HepG2 (cell line): ENCODE results near the gene DIO1. TPM values are rescaled to one million over a fixed set of nuclear protein-coding genes. Genes with fewer than 3 reads are reported as not detected.

ENCODE experiments used
- CENPX ChIP-seq: sonication (generic); formaldehyde crosslinking; IDR thresholded peaks from 2 replicates; pipeline ENCODE4 v1.9.0; 2021; ENCODE audit warnings: mild to moderate bottlenecking, missing genetic modification reagents, moderate library complexity
- ETV5 ChIP-seq: IDR thresholded peaks from 2 replicates; pipeline ENCODE4 v1.6.1; 2018; ENCODE audit warnings: missing biosample characterization, missing genetic modification reagents, inconsistent platforms, borderline replicate concordance
- KDM6A ChIP-seq: IDR thresholded peaks from 2 replicates; pipeline ENCODE4 v1.6.1; 2016; ENCODE audit warnings: low read depth
- MIER3 ChIP-seq: IDR thresholded peaks from 2 replicates; pipeline ENCODE4 v1.6.1; 2016; ENCODE audit warnings: missing compliant biosample characterization, borderline replicate concordance
- NCOA2 ChIP-seq: sonication (generic); formaldehyde crosslinking; IDR thresholded peaks from 2 replicates; pipeline ENCODE4 v1.8.0; 2022; ENCODE audit warnings: inconsistent platforms
- NR2F2 ChIP-seq: IDR thresholded peaks from 2 replicates; pipeline ENCODE4 v1.6.1; 2012; ENCODE audit warnings: low read depth, inconsistent platforms, borderline replicate concordance
- NR3C1 ChIP-seq: sonication (generic); formaldehyde crosslinking; IDR thresholded peaks from 2 replicates; pipeline ENCODE4 v1.4.0; 2020; ENCODE audit warnings: missing genetic modification reagents
- PHF8 ChIP-seq: sonication (generic); formaldehyde crosslinking; IDR thresholded peaks from 2 replicates; pipeline ENCODE4 v1.5.0; 2020; ENCODE audit warnings: missing genetic modification reagents
- RXRB ChIP-seq: IDR thresholded peaks from 2 replicates; pipeline ENCODE4 v1.6.1; 2016; ENCODE audit warnings: borderline replicate concordance, missing genetic modification reagents, missing compliant biosample characterization
- SOX13 ChIP-seq, 3 experiments: fragments of 450-650 bp in 1 of 3; sonication (generic) in 1 of 3; formaldehyde crosslinking in 1 of 3; IDR thresholded peaks in 2 of 3; conservative IDR thresholded peaks in 1 of 3; 2 replicates each; pipeline versions ENCODE4 v1.5.0 to v1.6.1; 2016 to 2020; ENCODE audit warnings: antibody characterized with exemption in 1 of 3, mild to moderate bottlenecking in 1 of 3, missing compliant biosample characterization in 1 of 3, missing genetic modification reagents in 1 of 3, moderate library complexity in 1 of 3
- TP53 ChIP-seq: sonication (generic); formaldehyde crosslinking; conservative IDR thresholded peaks from 2 replicates; pipeline ENCODE4 v1.4.0; 2020; ENCODE audit warnings: missing genetic modification reagents
- ZBTB14 ChIP-seq: sonication (generic); formaldehyde crosslinking; IDR thresholded peaks from 2 replicates; pipeline ENCODE4 v1.4.0; 2020; ENCODE audit warnings: missing genetic modification reagents
- ZNF224 ChIP-seq: sonication (generic); formaldehyde crosslinking; IDR thresholded peaks from 2 replicates; pipeline ENCODE4 v1.5.0; 2020; ENCODE audit warnings: mild to moderate bottlenecking, missing genetic modification reagents
- ZNF614 ChIP-seq: IDR thresholded peaks from 2 replicates; pipeline ENCODE4 v1.6.1; 2018; ENCODE audit warnings: missing biosample characterization, missing genetic modification reagents, inconsistent platforms, borderline replicate concordance
- ZNF740 ChIP-seq: sonication (generic); formaldehyde crosslinking; IDR thresholded peaks from 2 replicates; pipeline ENCODE4 v1.4.0; 2020; ENCODE audit warnings: missing genetic modification reagents
- polyA plus RNA-seq, 8 experiments: library from polyadenylated mRNA; depleted of rRNA in 3 of 8; stranded (reverse) in 7 of 8; unstranded in 1 of 8; fragments of >200 nt; fragmentation: Illumina TruSeq in 4 of 8; extraction: Trizol in 4 of 8; gene quantifications; 2 replicates each; pipeline versions ENCODE4 v1.2.1 to v1.2.3, GENCODE V29; 2011 to 2016; ENCODE audit warnings: low read depth in 4 of 8, missing spikeins in 1 of 8, mixed read lengths in 1 of 8; ENCODE audit not compliant: insufficient read depth in 1 of 8
- total RNA-seq, 5 experiments: library from RNA; depleted of rRNA; stranded (reverse); fragments of >200 nt; fragmentation: Illumina TruSeq; extraction: Trizol; gene quantifications; 2 replicates each; pipeline ENCODE4 v1.2.3, GENCODE V29; 2016; ENCODE audit warnings: low read depth in 1 of 5
- TF ChIP-seq, protein P1 (sequence below): sonication (generic); formaldehyde crosslinking; IDR thresholded peaks from 2 replicates; pipeline ENCODE4 v1.8.1; 2023; ENCODE audit warnings: mild to moderate bottlenecking, inconsistent platforms, moderate library complexity, missing genetic modification reagents, borderline replicate concordance
- TF ChIP-seq, protein P2 (sequence below): sonication (generic); formaldehyde crosslinking; IDR thresholded peaks from 2 replicates; pipeline ENCODE4 v1.5.0; 2020; ENCODE audit warnings: mild to moderate bottlenecking, missing genetic modification reagents

Gene DIO1
- total and polyA plus RNA-seq, 2 of the 13 experiments (the other 11 are each of a cell fraction or from before 2014, with no cell fraction given): 13.5 to 45.6 TPM

DNA sequence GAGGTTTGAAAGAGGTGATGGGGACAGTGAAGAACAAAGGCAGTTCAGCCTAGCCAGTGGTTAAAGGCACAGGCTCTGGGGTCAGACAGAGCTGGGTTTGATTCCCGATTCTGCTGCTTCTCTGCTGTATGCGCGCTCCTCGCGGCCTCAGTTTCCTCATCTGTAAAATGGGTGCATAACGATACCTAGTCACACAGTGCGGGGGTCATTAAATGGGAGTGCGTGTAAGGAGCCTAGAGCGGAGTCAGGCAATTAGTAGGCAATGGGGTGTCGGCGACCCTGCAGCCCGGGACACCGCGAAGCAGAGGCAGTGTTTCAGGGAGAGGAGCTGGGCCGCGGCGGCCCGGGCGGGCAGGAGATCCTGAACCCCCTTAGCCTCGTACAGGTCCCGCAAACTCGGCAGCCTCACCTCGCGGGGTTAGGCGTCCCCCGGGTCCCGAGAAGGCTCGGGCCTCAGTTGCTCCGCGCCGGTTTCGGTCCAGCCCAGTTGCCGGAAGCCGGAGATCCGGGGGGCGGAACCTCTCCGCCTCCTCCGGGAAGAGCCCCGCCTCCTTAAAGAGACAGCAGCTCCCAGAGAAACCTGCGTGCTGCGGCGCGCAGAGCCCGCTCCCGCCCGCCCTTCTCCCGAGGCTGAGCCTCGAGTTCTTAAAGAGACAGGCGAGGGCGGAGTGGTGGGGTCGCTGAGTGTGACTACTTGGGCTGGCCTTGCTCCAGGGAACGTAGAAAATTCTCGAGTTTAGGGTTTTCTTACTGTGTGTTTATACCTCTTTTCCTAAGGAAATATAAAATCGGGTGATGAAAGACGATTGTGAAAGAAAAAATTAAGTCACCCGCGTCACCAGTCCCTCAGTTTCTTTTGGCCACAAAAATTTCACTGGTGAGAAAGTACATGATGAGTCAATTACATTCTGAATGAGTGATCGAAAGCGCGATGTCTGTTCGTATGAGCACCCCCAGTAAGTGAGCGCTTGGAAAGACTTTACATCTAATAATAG is 4.4 kb upstream of the DIO1 start, which contains the start of gene YIPF1 (continued):
- TF ChIP-seq SOX13 (IDR thresholded peaks at IDR 0.05): no peak
- 0 out of 4 replicates have a peak, but pooled peaks of 1 of the 2 experiments have one; percentile 15 for TF ChIP-seq SOX13 (CRISPR knock-in tag; conservative IDR thresholded peaks at IDR 0.05 in 1 of 2, IDR thresholded peaks at IDR 0.05 in 1 of 2)
- TF ChIP-seq MIER3 (CRISPR knock-in tag): no peak
- peak; percentile 83 for TF ChIP-seq PHF8 (CRISPR knock-in tag)
- no peak for TF ChIP-seq RXRB
- TF ChIP-seq CENPX (CRISPR knock-in tag): no peak
- TF ChIP-seq NR3C1: no peak
- no peak for TF ChIP-seq ZBTB14 (CRISPR knock-in tag)
- TF ChIP-seq NR2F2: no peak
- TF ChIP-seq NCOA2 (CRISPR knock-in tag): 0 out of 2 replicates have a peak, but pooled peaks have one; percentile 37
- TF ChIP-seq KDM6A (CRISPR knock-in tag): no peak
- TF ChIP-seq ZNF614 (CRISPR knock-in tag): no peak
- TF ChIP-seq ZNF740 (CRISPR knock-in tag): no peak
- TF ChIP-seq ZNF224 (CRISPR knock-in tag): no peak
- peak; percentile 82; the same call in 1 of the 2 replicates for TF ChIP-seq ETV5 (CRISPR knock-in tag)
- TF ChIP-seq, protein P1, sequence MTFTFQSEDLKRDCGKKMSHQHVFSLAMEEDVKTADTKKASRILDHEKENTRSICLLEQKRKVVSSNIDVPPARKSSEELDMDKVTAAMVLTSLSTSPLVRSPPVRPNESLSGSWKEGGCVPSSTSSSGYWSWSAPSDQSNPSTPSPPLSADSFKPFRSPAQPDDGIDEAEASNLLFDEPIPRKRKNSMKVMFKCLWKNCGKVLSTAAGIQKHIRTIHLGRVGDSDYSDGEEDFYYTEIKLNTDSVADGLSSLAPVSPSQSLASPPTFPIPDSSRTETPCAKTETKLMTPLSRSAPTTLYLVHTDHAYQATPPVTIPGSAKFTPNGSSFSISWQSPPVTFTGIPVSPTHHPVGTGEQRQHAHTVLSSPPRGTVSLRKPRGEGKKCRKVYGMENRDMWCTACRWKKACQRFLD (CRISPR knock-in tag): peak; percentile 78; the same call in 1 of the 2 replicates
- TF ChIP-seq, protein P2, sequence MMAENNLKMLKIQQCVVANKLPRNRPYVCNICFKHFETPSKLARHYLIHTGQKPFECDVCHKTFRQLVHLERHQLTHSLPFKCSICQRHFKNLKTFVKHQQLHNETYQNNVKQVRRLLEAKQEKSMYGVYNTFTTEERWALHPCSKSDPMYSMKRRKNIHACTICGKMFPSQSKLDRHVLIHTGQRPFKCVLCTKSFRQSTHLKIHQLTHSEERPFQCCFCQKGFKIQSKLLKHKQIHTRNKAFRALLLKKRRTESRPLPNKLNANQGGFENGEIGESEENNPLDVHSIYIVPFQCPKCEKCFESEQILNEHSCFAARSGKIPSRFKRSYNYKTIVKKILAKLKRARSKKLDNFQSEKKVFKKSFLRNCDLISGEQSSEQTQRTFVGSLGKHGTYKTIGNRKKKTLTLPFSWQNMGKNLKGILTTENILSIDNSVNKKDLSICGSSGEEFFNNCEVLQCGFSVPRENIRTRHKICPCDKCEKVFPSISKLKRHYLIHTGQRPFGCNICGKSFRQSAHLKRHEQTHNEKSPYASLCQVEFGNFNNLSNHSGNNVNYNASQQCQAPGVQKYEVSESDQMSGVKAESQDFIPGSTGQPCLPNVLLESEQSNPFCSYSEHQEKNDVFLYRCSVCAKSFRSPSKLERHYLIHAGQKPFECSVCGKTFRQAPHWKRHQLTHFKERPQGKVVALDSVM: 0 out of 2 replicates have a peak, but pooled peaks have one; percentile 46
- TF ChIP-seq TP53: no peak
